NT2/D1 (cell line): Measurements from ENCODE around the gene SKIDA1.

ENCODE experiments used
- SUZ12 ChIP-seq: IDR thresholded peaks from 2 replicates; pipeline ENCODE4 v1.6.1; 2011; ENCODE audit not compliant: insufficient read length, insufficient read depth; ENCODE audit errors: extremely low read depth
- ZNF274 ChIP-seq: IDR thresholded peaks from 2 replicates; pipeline ENCODE4 v1.6.1; 2011; ENCODE audit warnings: mild to moderate bottlenecking, low read depth, low read length

GRCh38 chr10:21498986-21499385, 26.5 kb downstream of the SKIDA1 start:
- TF ChIP-seq SUZ12, result no peak
- no peak for TF ChIP-seq ZNF274
